Activated gamma-delta T cell (primary cell): ENCODE data around the gene KPNA6.

ENCODE experiments used
- DNase-seq: peaks from one replicate; lab custom pipeline; 2025; lab: John Stamatoyannopoulos, UW

Gene KPNA6

DNA sequence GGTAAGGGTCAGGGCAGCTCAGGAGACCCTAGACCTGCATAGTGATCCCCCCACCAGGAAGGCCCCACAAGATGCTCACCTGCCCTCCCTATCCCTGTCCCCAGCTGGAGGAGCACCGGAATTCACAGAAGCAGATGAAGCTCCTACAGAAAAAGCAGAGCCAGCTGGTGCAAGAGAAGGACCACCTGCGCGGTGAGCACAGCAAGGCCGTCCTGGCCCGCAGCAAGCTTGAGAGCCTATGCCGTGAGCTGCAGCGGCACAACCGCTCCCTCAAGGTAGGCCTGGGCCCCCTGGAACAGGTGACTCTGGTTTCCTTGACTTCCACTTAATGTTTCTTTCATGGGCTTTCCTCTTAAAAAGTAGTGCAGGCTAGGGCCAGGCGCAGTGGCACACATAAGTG is 80.0 kb downstream of the KPNA6 start:
- DNase-seq, result no peak

DNA sequence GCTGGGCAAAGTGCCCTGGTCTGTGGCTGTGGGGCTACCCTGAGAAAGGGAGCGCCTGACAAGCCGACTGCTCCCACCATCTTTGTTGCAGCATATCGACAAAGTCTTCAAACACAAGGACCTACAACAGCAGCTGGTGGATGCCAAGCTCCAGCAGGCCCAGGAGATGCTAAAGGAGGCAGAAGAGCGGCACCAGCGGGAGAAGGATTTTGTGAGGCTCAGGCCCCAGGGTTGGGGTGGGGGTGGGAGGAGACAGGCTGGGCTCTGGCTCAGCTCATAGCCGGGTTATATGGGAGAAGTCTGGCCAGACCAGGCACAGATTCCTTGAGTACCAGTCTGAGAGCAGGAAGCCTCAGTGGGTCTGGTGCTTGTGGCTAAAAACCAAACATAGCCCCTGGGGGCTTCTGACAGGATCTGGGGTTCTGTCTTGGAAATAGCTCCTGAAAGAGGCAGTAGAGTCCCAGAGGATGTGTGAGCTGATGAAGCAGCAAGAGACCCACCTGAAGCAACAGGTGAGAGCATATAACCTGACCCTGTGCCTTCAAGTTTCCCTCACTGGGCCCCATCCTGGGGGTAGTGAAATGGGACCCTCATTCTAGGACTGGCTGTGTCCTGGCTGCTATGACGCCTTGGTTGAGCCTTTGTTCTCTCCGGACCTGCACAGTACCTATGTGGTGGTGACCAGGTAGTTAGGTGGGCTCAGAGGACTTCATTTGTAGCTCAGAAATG is 84.5 kb downstream of the KPNA6 start:
- no peak for DNase-seq

- no peak for DNase-seq
Observed at GRCh38 chr1:32194984-32195383, 87.1 kb downstream of the KPNA6 start.

GRCh38 chr1:32195531-32195930 is 87.7 kb downstream of the KPNA6 start:
- DNase-seq, result no peak

GRCh38 chr1:32195972-32196823 is 88.3 kb downstream of the KPNA6 start:
- no peak for DNase-seq

DNA sequence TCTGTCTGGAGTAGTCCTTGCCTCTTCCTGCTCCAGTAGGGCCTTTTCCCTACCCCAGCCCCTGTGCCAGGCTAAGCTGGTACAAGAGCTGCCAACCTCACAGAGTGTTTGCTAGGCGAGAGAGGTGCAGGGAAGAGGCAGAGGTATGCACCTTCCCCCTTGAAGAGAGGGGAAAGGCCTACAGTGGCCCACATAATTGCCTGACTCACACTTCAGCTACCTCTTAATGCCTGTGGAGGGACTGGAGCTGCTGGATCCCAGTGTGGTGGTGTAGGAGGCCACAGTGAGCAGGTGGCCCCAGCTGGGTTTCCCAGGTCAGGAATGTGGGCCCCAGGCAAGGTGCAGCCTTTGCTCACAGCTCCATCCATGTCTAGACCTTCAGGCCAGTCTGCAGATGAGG is 89.2 kb downstream of the KPNA6 start:
- no peak for DNase-seq

DNA sequence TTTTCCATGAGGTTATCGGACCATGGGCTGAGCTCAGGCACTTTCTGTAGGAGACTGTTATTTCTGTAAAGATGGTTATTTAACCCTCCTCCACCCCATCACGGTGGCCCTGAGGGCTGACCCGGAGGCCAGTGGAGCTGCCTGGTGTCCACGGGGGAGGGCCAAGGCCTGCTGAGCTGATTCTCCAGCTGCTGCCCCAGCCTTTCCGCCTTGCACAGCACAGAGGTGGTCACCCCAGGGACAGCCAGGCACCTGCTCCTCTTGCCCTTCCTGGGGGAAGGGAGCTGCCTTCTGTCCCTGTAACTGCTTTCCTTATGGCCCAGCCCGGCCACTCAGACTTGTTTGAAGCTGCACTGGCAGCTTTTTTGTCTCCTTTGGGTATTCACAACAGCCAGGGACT is 90.0 kb downstream of the KPNA6 start:
- no peak for DNase-seq

- no peak for DNase-seq
Observed at GRCh38 chr1:32198237-32199042, 90.6 kb downstream of the KPNA6 start.

DNA sequence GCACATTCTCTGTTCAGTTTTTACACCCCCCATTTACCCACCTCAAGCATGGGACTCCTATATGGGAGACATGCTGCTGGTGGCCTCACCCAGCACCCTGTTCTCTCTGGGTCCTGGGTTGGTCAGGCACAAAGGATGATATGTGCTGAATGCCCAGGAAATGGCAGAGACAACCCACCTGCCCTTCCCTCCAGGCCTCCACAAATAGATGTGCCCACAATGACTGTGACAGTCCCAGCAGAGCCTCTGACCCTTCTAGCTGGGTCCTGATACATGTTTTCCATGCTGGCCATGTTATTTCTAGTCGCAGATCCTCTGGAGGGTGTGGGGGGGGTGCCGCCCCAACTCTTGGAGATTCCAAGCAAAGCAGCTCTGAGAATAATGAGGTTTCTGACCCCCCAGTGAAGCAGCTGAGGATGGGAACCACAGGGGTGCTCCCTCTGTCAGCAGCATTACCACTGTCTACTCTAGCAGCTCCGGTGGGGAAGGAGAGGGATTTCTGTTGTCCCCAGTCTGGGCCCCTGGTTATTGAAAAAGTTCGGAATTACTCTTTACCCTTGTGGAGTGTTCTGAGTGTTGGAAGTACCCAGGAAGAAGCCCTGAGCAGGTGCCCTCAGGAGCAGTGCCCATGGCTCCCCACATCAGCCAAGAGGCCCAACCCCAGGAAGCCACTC is 91.3 kb downstream of the KPNA6 start:
- no peak for DNase-seq

GRCh38 chr1:32199717-32200072 is 91.8 kb downstream of the KPNA6 start:
- no peak for DNase-seq

GRCh38 chr1:32200226-32201010 is 92.6 kb downstream of the KPNA6 start, which contains the start of gene CCDC28B:
Gene CCDC28B (plus strand): TSS chr1:32200595. CDS start chr1:32201936, 1,341 bp downstream.
- DNase-seq, result peak; percentile 30

- DNase-seq, result peak; percentile 59
Observed at GRCh38 chr1:32201011-32201855, 93.4 kb downstream of the KPNA6 start.

GRCh38 chr1:32204943-32205361 is 97.1 kb downstream of the KPNA6 start:
- no peak for DNase-seq

DNA sequence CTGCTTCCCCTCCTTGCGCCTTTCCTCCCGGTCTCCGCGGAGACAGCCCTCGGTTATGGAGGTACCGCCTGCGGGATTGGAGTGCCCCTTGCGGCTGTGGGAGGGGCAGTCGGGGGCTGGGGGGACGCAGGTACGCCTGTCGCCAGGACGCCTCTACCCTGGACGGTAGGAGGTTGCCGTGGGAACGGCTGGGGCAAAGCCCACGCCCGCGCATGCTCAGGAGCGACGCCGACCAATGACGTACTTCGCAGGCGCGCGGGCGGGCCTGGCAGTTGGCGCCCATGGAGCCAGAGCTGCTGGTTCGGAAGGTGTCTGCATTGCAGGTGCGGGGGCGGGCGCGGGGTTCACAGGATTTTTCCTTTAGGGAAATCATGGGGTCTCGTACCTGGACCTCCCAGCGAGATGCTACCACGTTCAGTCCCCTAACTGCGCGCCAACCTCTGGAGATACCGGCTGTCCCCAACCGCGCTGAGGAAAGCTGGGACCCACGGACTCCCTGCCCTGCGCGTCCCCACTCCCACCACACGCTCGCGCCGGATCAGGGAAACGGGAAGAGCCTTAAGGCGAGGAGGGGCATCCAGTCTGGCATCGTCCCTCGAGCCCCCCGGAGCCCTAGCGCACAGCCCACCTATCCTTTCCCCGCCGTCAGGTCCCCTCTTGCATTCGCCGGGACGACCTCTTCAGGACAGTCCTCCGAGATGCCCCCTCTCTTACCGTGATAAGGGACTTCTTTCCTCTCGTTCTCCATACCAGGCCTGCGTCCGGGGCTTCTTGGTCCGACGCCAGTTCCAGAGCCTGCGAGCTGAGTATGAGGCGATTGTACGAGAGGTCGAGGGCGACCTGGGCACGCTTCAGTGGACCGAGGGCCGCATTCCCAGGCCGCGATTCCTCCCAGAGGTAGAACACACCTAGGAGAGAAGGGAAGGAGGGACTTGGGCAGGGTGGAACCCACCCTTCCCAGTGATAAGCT is 97.8 kb downstream of the KPNA6 start, which contains the start of gene IQCC:
TSS of gene IQCC (plus strand) at position 271 of the 970 bp plus-strand sequence. CDS start at position 282, 11 bp downstream.
- DNase-seq, result peak; percentile 76

- DNase-seq, result no peak
Observed at GRCh38 chr1:32208469-32208868, 100.6 kb downstream of the KPNA6 start.

- DNase-seq, result no peak
Observed at GRCh38 chr1:32208891-32209328, 101.1 kb downstream of the KPNA6 start, which contains the start of gene DCDC2B. Gene DCDC2B (plus strand): TSS chr1:32209089. CDS start chr1:32209094, 5 bp downstream.

DNA sequence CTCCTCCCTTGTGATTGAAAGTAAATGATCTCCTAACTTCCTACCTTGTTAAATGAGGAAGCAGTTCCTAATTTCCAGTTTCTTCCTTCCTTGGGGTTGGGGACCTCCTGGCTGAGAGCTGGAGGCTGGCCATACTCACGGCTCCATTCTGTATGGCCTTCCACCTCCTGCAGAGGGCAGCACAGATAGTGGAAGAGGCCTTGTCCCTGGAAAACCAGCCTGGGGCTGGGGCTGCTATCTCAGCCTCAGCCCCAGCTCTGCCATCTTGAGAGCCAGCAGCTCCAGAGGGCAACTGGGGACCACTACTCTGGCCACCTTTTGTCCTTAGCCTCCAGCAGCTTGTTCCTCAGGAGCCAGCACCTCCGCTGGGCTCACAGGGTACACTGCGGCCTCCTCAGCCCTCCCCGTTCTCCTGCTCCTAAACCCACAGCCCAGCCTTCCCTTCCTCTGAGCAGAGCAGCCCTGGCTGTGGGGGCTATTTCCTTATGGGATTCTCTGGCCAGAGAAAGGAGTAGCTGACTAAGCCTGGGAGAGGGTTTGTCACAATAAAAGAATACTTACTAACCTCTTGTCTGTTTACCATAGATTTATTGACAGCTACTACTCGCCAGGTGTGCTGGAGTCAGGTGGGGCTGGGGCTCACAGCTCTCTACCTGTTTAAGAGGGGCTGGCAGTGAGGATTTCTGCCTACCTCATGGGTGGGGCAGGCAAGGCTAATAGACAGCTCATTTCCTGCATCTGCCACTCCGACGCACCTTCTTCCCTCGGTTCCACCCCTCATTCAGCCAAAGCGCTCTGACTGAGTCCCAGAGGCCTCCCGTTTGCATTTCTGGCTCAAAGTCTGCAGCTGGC is 108.0 kb downstream of the KPNA6 start:
- no peak for DNase-seq
